GM18870 (cell line): ENCODE data around the gene SSC5D.
"Not testable (repeated sequence)": the region's sequence is repeated elsewhere in the genome, so short reads cannot be mapped to it uniquely, and the experiment has no call there.

Experiments used
- ATAC-seq: cut with Tn5 transposase; IDR thresholded peaks from one replicate; pipeline ENCODE4 v1.9.1; 2021; ENCODE audit warnings: moderate library complexity; ENCODE audit not compliant: unreplicated experiment

Gene SSC5D

GRCh38 chr19:55486043-55486970 is 1.9 kb upstream of the SSC5D start:
- ATAC-seq = no peak

- no peak for ATAC-seq
Measured at GRCh38 chr19:55486971-55487923, 989 bp upstream of the SSC5D start.

- no peak for ATAC-seq
Measured at GRCh38 chr19:55488986-55489710, 912 bp downstream of the SSC5D start.

- ATAC-seq = no peak
Measured at GRCh38 chr19:55489711-55490477, 1.7 kb downstream of the SSC5D start.

- ATAC-seq = no peak
Measured at GRCh38 chr19:55490478-55491432, 2.5 kb downstream of the SSC5D start.

- no peak for ATAC-seq
Measured at GRCh38 chr19:55491546-55492360, 3.5 kb downstream of the SSC5D start.

- ATAC-seq = no peak
Measured at GRCh38 chr19:55492362-55492944, 4.2 kb downstream of the SSC5D start.

- ATAC-seq = no peak
Measured at GRCh38 chr19:55493052-55493644, 4.9 kb downstream of the SSC5D start.

GRCh38 chr19:55493645-55494171 is 5.5 kb downstream of the SSC5D start:
- no peak for ATAC-seq

GRCh38 chr19:55494172-55494761 is 6.0 kb downstream of the SSC5D start:
- no peak for ATAC-seq

- ATAC-seq = no peak
Measured at GRCh38 chr19:55495646-55496349, 7.6 kb downstream of the SSC5D start.

GRCh38 chr19:55496820-55497219 is 8.6 kb downstream of the SSC5D start:
- not testable (repeated sequence) for ATAC-seq

- no peak for ATAC-seq
Measured at GRCh38 chr19:55497763-55498162, 9.5 kb downstream of the SSC5D start.

- no peak for ATAC-seq
Measured at GRCh38 chr19:55498246-55498840, 10.1 kb downstream of the SSC5D start.

GRCh38 chr19:55500368-55500952 is 12.2 kb downstream of the SSC5D start:
- ATAC-seq = no peak
